WTC11 (cell line): ENCODE measurements around the gene CPT1B. TPM values are rescaled to one million over a fixed set of nuclear protein-coding genes. Genes with fewer than 3 reads are reported as not detected.

ENCODE experiments used
- ATAC-seq: fragments of 200-7000 bp; cut with Tn5 transposase; 2 replicates; pipeline ENCODE4 v1.10.0; 2021; ENCODE audit warnings: mild to moderate bottlenecking, moderate library complexity
- CTCF ChIA-PET: fragments of 300-600 bp; sonication (Branson Sonifier 250); formaldehyde crosslinking; loops from one replicate; lab custom pipeline; 2021; ENCODE audit warnings: antibody characterized with exemption; lab: Charles Lee
- POLR2A ChIA-PET: fragments of 350-600 bp; sonication (Branson Sonifier 250); formaldehyde crosslinking; loops from one replicate; lab custom pipeline; 2021; ENCODE audit warnings: antibody characterized with exemption; lab: Charles Lee
- DNase-seq: peaks from one replicate; pipeline ENCODE4 v3.0.0; 2021; ENCODE audit warnings: low spot score
- H3K27ac Mint-ChIP-seq: 2 replicates; pipeline ENCODE4 v1.8.0; 2021; ENCODE audit warnings: mixed read lengths
- H3K27me3 Mint-ChIP-seq: 2 replicates; pipeline ENCODE4 v1.8.0; 2021; ENCODE audit warnings: low read depth, mild to moderate bottlenecking, moderate library complexity, mixed read lengths
- H3K36me3 Mint-ChIP-seq: 2 replicates; pipeline ENCODE4 v1.8.0; 2021; ENCODE audit warnings: mixed read lengths
- H3K4me1 Mint-ChIP-seq: 2 replicates; pipeline ENCODE4 v1.8.0; 2022; ENCODE audit warnings: mixed read lengths
- H3K4me3 Mint-ChIP-seq: 2 replicates; pipeline ENCODE4 v1.8.0; 2021; ENCODE audit warnings: mild to moderate bottlenecking, moderate library complexity, mixed read lengths
- H3K9me3 Mint-ChIP-seq: 2 replicates; pipeline ENCODE4 v1.8.0; 2021; ENCODE audit warnings: mixed read lengths
- AR ChIP-seq: fragments of 250-450 bp; sonication (Bioruptor Pico); IDR thresholded peaks from 2 replicates; pipeline ENCODE4 v1.9.0; 2021; ENCODE audit warnings: mild to moderate bottlenecking
- ETV6 ChIP-seq: sonication (generic); formaldehyde crosslinking; IDR thresholded peaks from 2 replicates; pipeline ENCODE4 v1.8.1; 2022; ENCODE audit warnings: mild to moderate bottlenecking, missing genetic modification reagents
- FOXK1 ChIP-seq: sonication (generic); formaldehyde crosslinking; IDR thresholded peaks from 2 replicates; pipeline ENCODE4 v1.8.0; 2022; ENCODE audit warnings: mild to moderate bottlenecking, moderate library complexity, missing genetic modification reagents
- HMGA2 ChIP-seq: fragments of 250-450 bp; sonication (Bioruptor Pico); IDR thresholded peaks from 2 replicates; pipeline ENCODE4 v1.4.0; 2021; ENCODE audit warnings: mild to moderate bottlenecking, moderate library complexity
- KAT7 ChIP-seq: sonication (generic); formaldehyde crosslinking; IDR thresholded peaks from 2 replicates; pipeline ENCODE4 v1.8.1; 2023; ENCODE audit warnings: missing genetic modification reagents, mild to moderate bottlenecking, borderline replicate concordance
- MLX ChIP-seq: sonication (generic); formaldehyde crosslinking; IDR thresholded peaks from 2 replicates; pipeline ENCODE4 v1.8.1; 2023; ENCODE audit warnings: mild to moderate bottlenecking, missing genetic modification reagents, moderate library complexity
- NFATC4 ChIP-seq: fragments of 250-450 bp; sonication (Bioruptor Pico); IDR thresholded peaks from 2 replicates; pipeline ENCODE4 v1.9.0; 2021; ENCODE audit warnings: mild to moderate bottlenecking
- OVOL2 ChIP-seq: fragments of 250-450 bp; sonication (Bioruptor Pico); IDR thresholded peaks from 2 replicates; pipeline ENCODE4 v1.9.0; 2021; ENCODE audit warnings: mild to moderate bottlenecking, borderline replicate concordance
- STAT6 ChIP-seq: sonication (generic); formaldehyde crosslinking; conservative IDR thresholded peaks from 2 replicates; pipeline ENCODE4 v1.8.1; 2023; ENCODE audit warnings: mild to moderate bottlenecking, low read depth, missing genetic modification reagents, moderate library complexity
- TCF7 ChIP-seq: sonication (generic); formaldehyde crosslinking; IDR thresholded peaks from 2 replicates; pipeline ENCODE4 v1.8.0; 2022; ENCODE audit warnings: mild to moderate bottlenecking, low read depth, missing genetic modification reagents, moderate library complexity
- TEAD4 ChIP-seq: sonication (generic); formaldehyde crosslinking; IDR thresholded peaks from 2 replicates; pipeline ENCODE4 v1.8.0; 2022; ENCODE audit warnings: mild to moderate bottlenecking, missing genetic modification reagents
- TP53 ChIP-seq: sonication (generic); formaldehyde crosslinking; IDR thresholded peaks from 2 replicates; pipeline ENCODE4 v1.8.1; 2023; ENCODE audit warnings: mild to moderate bottlenecking, missing genetic modification reagents
- ZNF263 ChIP-seq: sonication (generic); formaldehyde crosslinking; IDR thresholded peaks from 2 replicates; pipeline ENCODE4 v1.8.1; 2022; ENCODE audit warnings: low read depth, mild to moderate bottlenecking, moderate library complexity, missing genetic modification reagents
- ZNF281 ChIP-seq: sonication (generic); formaldehyde crosslinking; IDR thresholded peaks from 2 replicates; pipeline ENCODE4 v1.8.0; 2023; ENCODE audit warnings: mild to moderate bottlenecking, missing genetic modification reagents
- ZNF671 ChIP-seq: fragments of 250-450 bp; sonication (Bioruptor Pico); IDR thresholded peaks from 2 replicates; pipeline ENCODE4 v1.8.0; 2021; ENCODE audit warnings: mild to moderate bottlenecking
- total RNA-seq: library from RNA; stranded (reverse); gene quantifications from 3 replicates; pipeline ENCODE4 v1.2.3, GENCODE V29; 2021
- TF ChIP-seq, protein P1 (sequence below): sonication (generic); formaldehyde crosslinking; IDR thresholded peaks from 2 replicates; pipeline ENCODE4 v1.8.0; 2023; ENCODE audit warnings: missing genetic modification reagents, mild to moderate bottlenecking, borderline replicate concordance
- TF ChIP-seq, protein P2 (sequence below): sonication (generic); formaldehyde crosslinking; conservative IDR thresholded peaks from 2 replicates; pipeline ENCODE4 v1.8.1; 2022; ENCODE audit warnings: mild to moderate bottlenecking, missing genetic modification reagents
- TF ChIP-seq, protein P3 (sequence below): sonication (generic); formaldehyde crosslinking; IDR thresholded peaks from 2 replicates; pipeline ENCODE4 v1.8.0; 2022; ENCODE audit warnings: mild to moderate bottlenecking, missing genetic modification reagents
- TF ChIP-seq, protein P4 (sequence below): sonication (generic); formaldehyde crosslinking; IDR thresholded peaks from 2 replicates; pipeline ENCODE4 v1.8.1; 2022; ENCODE audit warnings: mild to moderate bottlenecking, missing genetic modification reagents, moderate library complexity, borderline replicate concordance

Gene CPT1B
- total RNA-seq, 1 experiment from 2014 or later: 33.7 TPM

DNA sequence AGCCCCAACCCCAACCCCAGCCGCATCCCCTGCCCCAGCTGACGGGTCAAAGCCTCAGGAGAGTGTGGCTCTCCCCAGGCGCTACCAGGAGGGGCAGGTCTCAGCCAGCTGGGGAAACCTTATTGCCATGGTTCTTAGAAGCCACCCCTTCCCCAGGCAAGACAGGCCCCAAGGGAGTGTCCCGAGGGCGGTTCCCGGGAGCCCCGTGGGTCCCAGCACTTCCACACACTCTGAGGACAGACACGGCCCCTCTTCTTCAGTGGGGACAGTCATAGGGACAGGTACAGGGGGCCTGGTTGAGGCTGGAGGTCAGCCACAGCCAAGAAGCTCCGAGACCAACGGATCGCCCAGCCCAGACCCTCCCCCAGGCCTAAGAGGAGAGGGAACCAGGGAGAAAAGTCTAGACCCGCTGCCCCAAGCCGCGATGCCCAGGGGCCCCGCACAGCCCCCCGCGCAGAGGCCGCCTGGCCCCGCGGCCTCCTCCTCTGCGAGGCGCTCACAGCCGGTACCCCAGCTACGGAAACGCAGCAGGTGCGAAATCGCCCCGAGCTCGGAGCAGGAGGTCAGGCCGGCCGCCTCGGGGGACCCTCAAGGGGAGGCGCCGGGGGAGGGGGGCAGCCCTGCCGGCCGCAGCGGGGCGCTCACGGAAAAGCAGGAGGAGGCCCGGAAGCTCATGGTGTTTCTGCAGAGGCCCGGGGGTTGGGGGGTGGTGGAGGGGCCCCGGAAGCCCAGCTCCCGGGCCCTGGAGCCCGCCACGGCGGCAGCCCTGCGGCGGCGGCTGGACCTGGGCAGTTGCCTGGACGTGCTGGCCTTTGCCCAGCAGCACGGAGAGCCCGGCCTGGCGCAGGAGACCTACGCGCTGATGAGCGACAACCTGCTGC is 29.9 kb downstream of the CPT1B start:
- H3K36me3 Mint-ChIP-seq: no peaks in the 10 kb centered on the region
- DNase-seq: no peak
- no peak overlapping the region for H3K4me3 Mint-ChIP-seq
- ChIA-PET POLR2A (interaction anchor here (0.6 kb wide), 1 partner anchor 39 kb away, joined by 3 read pairs; no protein-coding TSS in a partner anchor), CTCF (interaction anchor here (0.6 to 2.6 kb wide), 10 partner anchors 15 to 402 kb away, joined by 3 to 23 read pairs (median 5); partner anchors contain the start of genes SCO2 and SYCE3)
- no peak for ATAC-seq
- H3K4me1 Mint-ChIP-seq: no peaks in the 10 kb centered on the region
- no peak overlapping the region for H3K27ac Mint-ChIP-seq
- peaks cover 11% of the 10 kb centered on the region for H3K27me3 Mint-ChIP-seq
- TF ChIP-seq MLX (CRISPR knock-in tag) (no peak), HMGA2 (CRISPR knock-in tag) (no peak), ETV6 (CRISPR knock-in tag) (no peak), TEAD4 (CRISPR knock-in tag) (no peak), TP53 (CRISPR knock-in tag) (no peak), AR (no peak), STAT6 (CRISPR knock-in tag) (no peak), NFATC4 (CRISPR knock-in tag) (no peak), TCF7 (CRISPR knock-in tag) (no peak), ZNF281 (CRISPR knock-in tag) (no peak), OVOL2 (CRISPR knock-in tag) (no peak), KAT7 (CRISPR knock-in tag) (no peak), FOXK1 (no peak), ZNF263 (CRISPR knock-in tag) (no peak), ZNF671 (CRISPR knock-in tag) (no peak)
- TF ChIP-seq, protein P1, sequence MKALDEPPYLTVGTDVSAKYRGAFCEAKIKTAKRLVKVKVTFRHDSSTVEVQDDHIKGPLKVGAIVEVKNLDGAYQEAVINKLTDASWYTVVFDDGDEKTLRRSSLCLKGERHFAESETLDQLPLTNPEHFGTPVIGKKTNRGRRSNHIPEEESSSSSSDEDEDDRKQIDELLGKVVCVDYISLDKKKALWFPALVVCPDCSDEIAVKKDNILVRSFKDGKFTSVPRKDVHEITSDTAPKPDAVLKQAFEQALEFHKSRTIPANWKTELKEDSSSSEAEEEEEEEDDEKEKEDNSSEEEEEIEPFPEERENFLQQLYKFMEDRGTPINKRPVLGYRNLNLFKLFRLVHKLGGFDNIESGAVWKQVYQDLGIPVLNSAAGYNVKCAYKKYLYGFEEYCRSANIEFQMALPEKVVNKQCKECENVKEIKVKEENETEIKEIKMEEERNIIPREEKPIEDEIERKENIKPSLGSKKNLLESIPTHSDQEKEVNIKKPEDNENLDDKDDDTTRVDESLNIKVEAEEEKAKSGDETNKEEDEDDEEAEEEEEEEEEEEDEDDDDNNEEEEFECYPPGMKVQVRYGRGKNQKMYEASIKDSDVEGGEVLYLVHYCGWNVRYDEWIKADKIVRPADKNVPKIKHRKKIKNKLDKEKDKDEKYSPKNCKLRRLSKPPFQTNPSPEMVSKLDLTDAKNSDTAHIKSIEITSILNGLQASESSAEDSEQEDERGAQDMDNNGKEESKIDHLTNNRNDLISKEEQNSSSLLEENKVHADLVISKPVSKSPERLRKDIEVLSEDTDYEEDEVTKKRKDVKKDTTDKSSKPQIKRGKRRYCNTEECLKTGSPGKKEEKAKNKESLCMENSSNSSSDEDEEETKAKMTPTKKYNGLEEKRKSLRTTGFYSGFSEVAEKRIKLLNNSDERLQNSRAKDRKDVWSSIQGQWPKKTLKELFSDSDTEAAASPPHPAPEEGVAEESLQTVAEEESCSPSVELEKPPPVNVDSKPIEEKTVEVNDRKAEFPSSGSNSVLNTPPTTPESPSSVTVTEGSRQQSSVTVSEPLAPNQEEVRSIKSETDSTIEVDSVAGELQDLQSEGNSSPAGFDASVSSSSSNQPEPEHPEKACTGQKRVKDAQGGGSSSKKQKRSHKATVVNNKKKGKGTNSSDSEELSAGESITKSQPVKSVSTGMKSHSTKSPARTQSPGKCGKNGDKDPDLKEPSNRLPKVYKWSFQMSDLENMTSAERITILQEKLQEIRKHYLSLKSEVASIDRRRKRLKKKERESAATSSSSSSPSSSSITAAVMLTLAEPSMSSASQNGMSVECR (CRISPR knock-in tag): no peak
- TF ChIP-seq, protein P2, sequence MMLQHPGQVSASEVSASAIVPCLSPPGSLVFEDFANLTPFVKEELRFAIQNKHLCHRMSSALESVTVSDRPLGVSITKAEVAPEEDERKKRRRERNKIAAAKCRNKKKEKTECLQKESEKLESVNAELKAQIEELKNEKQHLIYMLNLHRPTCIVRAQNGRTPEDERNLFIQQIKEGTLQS (CRISPR knock-in tag): no peak
- TF ChIP-seq, protein P3, sequence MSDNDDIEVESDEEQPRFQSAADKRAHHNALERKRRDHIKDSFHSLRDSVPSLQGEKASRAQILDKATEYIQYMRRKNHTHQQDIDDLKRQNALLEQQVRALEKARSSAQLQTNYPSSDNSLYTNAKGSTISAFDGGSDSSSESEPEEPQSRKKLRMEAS (CRISPR knock-in tag): no peak
- TF ChIP-seq, protein P4, sequence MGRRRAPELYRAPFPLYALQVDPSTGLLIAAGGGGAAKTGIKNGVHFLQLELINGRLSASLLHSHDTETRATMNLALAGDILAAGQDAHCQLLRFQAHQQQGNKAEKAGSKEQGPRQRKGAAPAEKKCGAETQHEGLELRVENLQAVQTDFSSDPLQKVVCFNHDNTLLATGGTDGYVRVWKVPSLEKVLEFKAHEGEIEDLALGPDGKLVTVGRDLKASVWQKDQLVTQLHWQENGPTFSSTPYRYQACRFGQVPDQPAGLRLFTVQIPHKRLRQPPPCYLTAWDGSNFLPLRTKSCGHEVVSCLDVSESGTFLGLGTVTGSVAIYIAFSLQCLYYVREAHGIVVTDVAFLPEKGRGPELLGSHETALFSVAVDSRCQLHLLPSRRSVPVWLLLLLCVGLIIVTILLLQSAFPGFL (CRISPR knock-in tag): no peak
- H3K9me3 Mint-ChIP-seq: no peaks in the 10 kb centered on the region
